K562 (cell line): ENCODE results near the gene RORC. TPM values are rescaled to one million over a fixed set of nuclear protein-coding genes. Genes with fewer than 3 reads are reported as not detected.
A peak's percentile ranks its signal among the peaks of the same experiment; 100 is the strongest.

Experiments
- ATF2 ChIP-seq: sonication (generic); formaldehyde crosslinking; IDR thresholded peaks from 2 replicates; pipeline ENCODE4 v1.8.1; 2022; ENCODE audit warnings: missing genetic modification reagents
- C11orf30 ChIP-seq: fragments of 450-650 bp; IDR thresholded peaks from 2 replicates; pipeline ENCODE4 v1.6.1; 2016; ENCODE audit warnings: low read depth, mild to moderate bottlenecking
- CBX1 ChIP-seq: sonication (generic); IDR thresholded peaks from 2 replicates; pipeline ENCODE4 v1.6.1; 2016; ENCODE audit warnings: antibody characterized with exemption, low read depth, mild to moderate bottlenecking
- CBX8 ChIP-seq: fragments of 200-600 bp; sonication (generic); IDR thresholded peaks from 2 replicates; pipeline ENCODE4 v1.6.1; 2012; ENCODE audit warnings: borderline replicate concordance, mixed run types, low read depth, mild to moderate bottlenecking, moderate library complexity, mixed read lengths, low read length, control low read depth, inconsistent platforms; ENCODE audit not compliant: poor library complexity, severe bottlenecking; ENCODE audit errors: extremely low read depth
- FOXO4 ChIP-seq: fragments of 450-650 bp; formaldehyde crosslinking; IDR thresholded peaks from 2 replicates; pipeline ENCODE4 v1.4.0; 2020; ENCODE audit warnings: mild to moderate bottlenecking, moderate library complexity
- HSF4 ChIP-seq: fragments of 250-450 bp; sonication (Bioruptor Pico); IDR thresholded peaks from 2 replicates; pipeline ENCODE4 v2.1.2; 2022; ENCODE audit warnings: mild to moderate bottlenecking, moderate library complexity, borderline replicate concordance
- L3MBTL2 ChIP-seq: fragments of 450-650 bp; IDR thresholded peaks from 2 replicates; pipeline ENCODE4 v1.6.1; 2016; ENCODE audit warnings: mild to moderate bottlenecking, moderate library complexity
- MAFG ChIP-seq: fragments of 450-650 bp; conservative IDR thresholded peaks from 2 replicates; pipeline ENCODE4 v1.6.1; 2016; ENCODE audit warnings: missing genetic modification characterization, missing compliant biosample characterization
- PURB ChIP-seq: sonication (generic); formaldehyde crosslinking; IDR thresholded peaks from 2 replicates; pipeline ENCODE4 v1.9.0; 2021; ENCODE audit warnings: low read depth, mild to moderate bottlenecking, missing genetic modification reagents
- SRF ChIP-seq, 2 experiments: fragments of 250-450, 450-650 bp in 1 of 2; sonication (Bioruptor Pico) in 1 of 2; sonication (generic) in 1 of 2; formaldehyde crosslinking; IDR thresholded peaks; 2 replicates each; pipeline versions ENCODE4 v1.5.0 to v1.5.1; 2020 to 2022; ENCODE audit warnings: mild to moderate bottlenecking in 1 of 2, missing genetic modification reagents in 1 of 2
- TCFL5 ChIP-seq: fragments of 250-450 bp; sonication (Bioruptor Pico); conservative IDR thresholded peaks from 2 replicates; pipeline ENCODE4 v1.6.1; 2021; ENCODE audit warnings: mild to moderate bottlenecking, moderate library complexity, matching md5 sums
- TEAD2 ChIP-seq: fragments of 450-650 bp; IDR thresholded peaks from 2 replicates; pipeline ENCODE4 v1.6.1; 2016; ENCODE audit warnings: missing genetic modification characterization, control low read depth, missing compliant biosample characterization
- XRCC5 ChIP-seq: fragments of 200-400 bp; formaldehyde crosslinking; IDR thresholded peaks from 2 replicates; pipeline ENCODE4 v1.6.1; 2017; ENCODE audit warnings: low read depth, mild to moderate bottlenecking, low read length
- polyA plus RNA-seq, 8 experiments: library from polyadenylated mRNA; depleted of rRNA in 4 of 8; stranded (reverse) in 5 of 8; unstranded in 3 of 8; fragments of >200 nt; fragmentation: Nextera tagmentation in 2 of 8; fragmentation: Illumina TruSeq in 1 of 8; extraction: Ambion mirVana in 2 of 8; extraction: Trizol in 1 of 8; gene quantifications; 2 replicates each; pipeline versions ENCODE4 v1.2.1 to v1.2.3, GENCODE V29; 2011 to 2014; ENCODE audit warnings: inconsistent platforms in 1 of 8, missing spikeins in 1 of 8
- total RNA-seq, 7 experiments: library from RNA; depleted of rRNA in 6 of 7; stranded (reverse); fragments of >200 nt in 6 of 7; fragmentation: Illumina TruSeq in 2 of 7; extraction: Trizol in 2 of 7; gene quantifications; 2 replicates each; pipeline versions ENCODE4 v1.2.1 to v1.2.3, GENCODE V29; 2011 to 2021; ENCODE audit warnings: low replicate concordance in 1 of 7
- TF ChIP-seq, protein P1 (sequence below), 2 experiments: fragments of 450-650 bp; IDR thresholded peaks; 2 replicates each; pipeline ENCODE4 v1.6.1; 2016
- TF ChIP-seq, protein P2 (sequence below), 3 experiments: IDR thresholded peaks in 2 of 3; conservative IDR thresholded peaks in 1 of 3; 2 replicates each; pipeline ENCODE4 v1.5.1; 2011 to 2012; ENCODE audit warnings: low read length in 3 of 3, mild to moderate bottlenecking in 3 of 3, control low read depth in 2 of 3, improper control_type of control experiment in 1 of 3, inconsistent platforms in 1 of 3, low read depth in 1 of 3, mixed read lengths in 1 of 3, moderate library complexity in 1 of 3; ENCODE audit not compliant: insufficient read depth in 2 of 3
- TF ChIP-seq, protein P3 (sequence below): fragments of 250-450 bp; sonication (Bioruptor Pico); IDR thresholded peaks from 2 replicates; pipeline ENCODE4 v1.4.0; 2020; ENCODE audit warnings: borderline replicate concordance

Gene RORC
- total and polyA plus RNA-seq, 9 of the 15 experiments (the other 6 are each of a cell fraction or from before 2014, with no cell fraction given) = not detected

DNA sequence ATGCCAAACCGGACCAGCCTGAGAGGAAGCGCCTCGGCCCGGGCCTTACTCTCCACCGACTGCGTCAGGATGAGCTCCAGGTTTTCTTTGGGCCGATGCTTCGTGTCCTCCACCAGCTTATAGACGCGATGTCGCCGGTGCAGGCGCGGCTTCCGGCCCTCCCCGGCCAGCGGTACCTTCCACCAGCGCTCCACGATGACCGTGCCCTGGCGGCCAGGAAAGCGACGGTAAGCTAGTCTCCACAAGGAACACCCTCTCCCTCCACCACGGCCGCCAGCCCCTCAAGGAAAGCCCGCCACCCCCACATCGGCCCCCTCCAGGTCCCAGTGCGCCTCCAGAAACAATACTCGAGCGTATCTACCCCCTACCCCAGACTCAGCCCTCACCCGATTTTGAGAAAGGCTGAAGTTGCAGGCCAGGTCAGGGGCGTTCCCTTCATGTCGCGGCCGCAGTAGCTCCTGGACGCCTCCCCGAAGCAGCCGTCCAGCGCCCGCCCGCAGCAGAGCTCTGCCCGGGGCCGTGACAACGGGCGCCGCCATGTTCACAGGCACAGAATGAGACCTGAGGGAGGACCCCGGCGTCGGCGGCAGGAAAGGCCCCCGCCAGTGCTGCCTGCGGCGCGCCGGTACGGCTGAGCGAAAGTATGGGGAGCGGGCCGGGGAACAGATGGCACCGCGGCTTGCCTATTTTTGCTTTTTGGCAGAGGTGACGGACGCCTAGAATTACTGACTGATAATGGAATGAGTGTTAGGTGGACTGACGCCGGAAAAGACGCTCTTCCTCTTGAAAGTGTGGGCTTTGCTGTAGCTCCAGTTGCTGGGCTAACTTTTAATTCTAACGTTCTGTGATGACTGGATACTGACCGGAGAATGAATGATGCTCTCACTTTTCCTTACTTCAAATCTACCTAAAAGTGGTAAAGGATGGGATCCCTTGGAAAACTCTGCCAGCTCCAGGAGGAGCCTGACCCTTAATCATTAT is 68.4 kb downstream of the RORC start, which contains the start of gene MRPL9 (continued):
- TF ChIP-seq FOXO4 (CRISPR knock-in tag) (no peak), L3MBTL2 (no peak; the same call in 1 of the 2 replicates), SRF (CRISPR knock-in tag; IDR thresholded peaks at IDR 0.05) (no peak), TEAD2 (tag) (no peak), CBX8 (no peak), CBX1 (peak; percentile 76; the same call in 1 of the 2 replicates), XRCC5 (no peak), PURB (CRISPR knock-in tag) (no peak), MAFG (tag) (no peak), TCFL5 (no peak), HSF4 (CRISPR knock-in tag) (no peak), ATF2 (CRISPR knock-in tag) (no peak), C11orf30 (peak; percentile 100)
- TF ChIP-seq, protein P1, sequence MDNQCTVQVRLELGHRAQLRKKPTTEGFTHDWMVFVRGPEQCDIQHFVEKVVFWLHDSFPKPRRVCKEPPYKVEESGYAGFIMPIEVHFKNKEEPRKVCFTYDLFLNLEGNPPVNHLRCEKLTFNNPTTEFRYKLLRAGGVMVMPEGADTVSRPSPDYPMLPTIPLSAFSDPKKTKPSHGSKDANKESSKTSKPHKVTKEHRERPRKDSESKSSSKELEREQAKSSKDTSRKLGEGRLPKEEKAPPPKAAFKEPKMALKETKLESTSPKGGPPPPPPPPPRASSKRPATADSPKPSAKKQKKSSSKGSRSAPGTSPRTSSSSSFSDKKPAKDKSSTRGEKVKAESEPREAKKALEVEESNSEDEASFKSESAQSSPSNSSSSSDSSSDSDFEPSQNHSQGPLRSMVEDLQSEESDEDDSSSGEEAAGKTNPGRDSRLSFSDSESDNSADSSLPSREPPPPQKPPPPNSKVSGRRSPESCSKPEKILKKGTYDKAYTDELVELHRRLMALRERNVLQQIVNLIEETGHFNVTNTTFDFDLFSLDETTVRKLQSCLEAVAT (IDR thresholded peaks at IDR 0.05) = peak in 1 of 2 experiments; percentile 57; a peak in 1 of 4 replicates
- TF ChIP-seq, protein P2, sequence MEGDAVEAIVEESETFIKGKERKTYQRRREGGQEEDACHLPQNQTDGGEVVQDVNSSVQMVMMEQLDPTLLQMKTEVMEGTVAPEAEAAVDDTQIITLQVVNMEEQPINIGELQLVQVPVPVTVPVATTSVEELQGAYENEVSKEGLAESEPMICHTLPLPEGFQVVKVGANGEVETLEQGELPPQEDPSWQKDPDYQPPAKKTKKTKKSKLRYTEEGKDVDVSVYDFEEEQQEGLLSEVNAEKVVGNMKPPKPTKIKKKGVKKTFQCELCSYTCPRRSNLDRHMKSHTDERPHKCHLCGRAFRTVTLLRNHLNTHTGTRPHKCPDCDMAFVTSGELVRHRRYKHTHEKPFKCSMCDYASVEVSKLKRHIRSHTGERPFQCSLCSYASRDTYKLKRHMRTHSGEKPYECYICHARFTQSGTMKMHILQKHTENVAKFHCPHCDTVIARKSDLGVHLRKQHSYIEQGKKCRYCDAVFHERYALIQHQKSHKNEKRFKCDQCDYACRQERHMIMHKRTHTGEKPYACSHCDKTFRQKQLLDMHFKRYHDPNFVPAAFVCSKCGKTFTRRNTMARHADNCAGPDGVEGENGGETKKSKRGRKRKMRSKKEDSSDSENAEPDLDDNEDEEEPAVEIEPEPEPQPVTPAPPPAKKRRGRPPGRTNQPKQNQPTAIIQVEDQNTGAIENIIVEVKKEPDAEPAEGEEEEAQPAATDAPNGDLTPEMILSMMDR (IDR thresholded peaks at IDR 0.05 in 2 of 3, conservative IDR thresholded peaks at IDR 0.05 in 1 of 3; ENCODE audit: insufficient read depth in 2 of 3, low read depth in 1 of 3, low read length in 3 of 3) = no peak; a peak in 1 of 6 replicates
- TF ChIP-seq, protein P3, sequence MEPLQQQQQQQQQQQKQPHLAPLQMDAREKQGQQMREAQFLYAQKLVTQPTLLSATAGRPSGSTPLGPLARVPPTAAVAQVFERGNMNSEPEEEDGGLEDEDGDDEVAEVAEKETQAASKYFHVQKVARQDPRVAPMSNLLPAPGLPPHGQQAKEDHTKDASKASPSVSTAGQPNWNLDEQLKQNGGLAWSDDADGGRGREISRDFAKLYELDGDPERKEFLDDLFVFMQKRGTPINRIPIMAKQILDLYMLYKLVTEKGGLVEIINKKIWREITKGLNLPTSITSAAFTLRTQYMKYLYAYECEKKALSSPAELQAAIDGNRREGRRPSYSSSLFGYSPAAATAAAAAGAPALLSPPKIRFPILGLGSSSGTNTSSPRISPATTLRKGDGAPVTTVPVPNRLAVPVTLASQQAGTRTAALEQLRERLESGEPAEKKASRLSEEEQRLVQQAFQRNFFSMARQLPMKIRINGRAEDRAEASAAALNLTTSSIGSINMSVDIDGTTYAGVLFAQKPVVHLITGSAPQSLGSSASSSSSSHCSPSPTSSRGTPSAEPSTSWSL (CRISPR knock-in tag) = no peak
